Immature natural killer cell (primary cell): ENCODE data around the gene BGN. TPM values are rescaled to one million over a fixed set of nuclear protein-coding genes. Genes with fewer than 3 reads are reported as not detected.

Source experiments
- DNase-seq, 3 donors: peaks; one replicate each; pipeline ENCODE4 v3.0.0; 2022; ENCODE audit warnings: mixed read lengths in 1 of 3
- H3K27ac Mint-ChIP-seq, 6 donors: one replicate each; pipeline ENCODE4 v1.8.0; 2020; ENCODE audit warnings: mixed read lengths in 6 of 6, mild to moderate bottlenecking in 5 of 6, inconsistent platforms in 4 of 6, moderate library complexity in 3 of 6
- H3K27me3 Mint-ChIP-seq, 3 donors: one replicate each; pipeline ENCODE4 v1.8.0; 2020 to 2021; ENCODE audit warnings: low read depth in 3 of 3, mild to moderate bottlenecking in 3 of 3, mixed read lengths in 3 of 3, moderate library complexity in 3 of 3, inconsistent platforms in 1 of 3
- H3K36me3 Mint-ChIP-seq, 3 donors: one replicate each; pipeline ENCODE4 v1.8.0; 2020; ENCODE audit warnings: mixed read lengths in 3 of 3, inconsistent platforms in 2 of 3, mild to moderate bottlenecking in 2 of 3
- H3K4me1 Mint-ChIP-seq, 2 donors: one replicate each; pipeline ENCODE4 v1.8.0; 2020; ENCODE audit warnings: inconsistent platforms in 2 of 2, mild to moderate bottlenecking in 2 of 2, mixed read lengths in 2 of 2, moderate library complexity in 1 of 2
- H3K4me3 Mint-ChIP-seq, 5 donors: one replicate each; pipeline ENCODE4 v1.8.0; 2020; ENCODE audit warnings: mild to moderate bottlenecking in 5 of 5, mixed read lengths in 5 of 5, inconsistent platforms in 3 of 5, moderate library complexity in 3 of 5
- H3K9me3 Mint-ChIP-seq, 6 donors: one replicate each; pipeline ENCODE4 v1.8.0; 2020; ENCODE audit warnings: mild to moderate bottlenecking in 6 of 6, mixed read lengths in 6 of 6, inconsistent platforms in 4 of 6, moderate library complexity in 3 of 6
- polyA plus RNA-seq, 3 donors: library from polyadenylated mRNA; unstranded; fragments of 300-500 nt; fragmentation: Illumina TruSeq; gene quantifications; one replicate each; pipeline ENCODE4 v1.2.3, GENCODE V29; 2021

Gene BGN
- polyA plus RNA-seq, 3 donors from 2014 or later: not detected

DNA sequence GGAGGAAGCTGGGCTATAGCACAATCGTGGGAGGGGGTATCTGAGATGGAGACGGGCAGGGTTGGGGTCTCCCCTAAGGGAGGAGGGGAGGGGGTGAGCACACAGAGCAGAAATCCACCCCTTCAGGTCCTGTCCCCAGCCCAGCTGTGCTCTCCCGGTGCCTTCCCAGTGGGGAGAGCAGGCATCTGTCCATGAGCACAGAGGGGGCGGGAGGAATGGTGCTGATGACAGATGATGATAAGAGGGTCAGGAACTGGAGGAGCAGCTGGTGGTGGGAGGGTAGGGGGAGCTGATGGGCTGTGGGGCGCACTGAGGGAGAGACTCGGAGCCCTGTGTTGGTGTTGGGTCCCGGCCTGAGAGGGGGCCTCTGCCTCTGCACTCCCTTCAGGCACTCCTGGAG, 31.3 kb downstream of the BGN start:
- H3K4me3 Mint-ChIP-seq: no peak overlapping the region
- H3K27ac Mint-ChIP-seq: no peak overlapping the region
- peaks cover 0 to 6% (median 2%) of the 10 kb centered on the region in 3 donors for H3K27me3 Mint-ChIP-seq
- no peaks in the 10 kb centered on the region for H3K36me3 Mint-ChIP-seq
- no peak for DNase-seq
- no peaks in the 10 kb centered on the region for H3K9me3 Mint-ChIP-seq
- H3K4me1 Mint-ChIP-seq: no peaks in the 10 kb centered on the region

DNA sequence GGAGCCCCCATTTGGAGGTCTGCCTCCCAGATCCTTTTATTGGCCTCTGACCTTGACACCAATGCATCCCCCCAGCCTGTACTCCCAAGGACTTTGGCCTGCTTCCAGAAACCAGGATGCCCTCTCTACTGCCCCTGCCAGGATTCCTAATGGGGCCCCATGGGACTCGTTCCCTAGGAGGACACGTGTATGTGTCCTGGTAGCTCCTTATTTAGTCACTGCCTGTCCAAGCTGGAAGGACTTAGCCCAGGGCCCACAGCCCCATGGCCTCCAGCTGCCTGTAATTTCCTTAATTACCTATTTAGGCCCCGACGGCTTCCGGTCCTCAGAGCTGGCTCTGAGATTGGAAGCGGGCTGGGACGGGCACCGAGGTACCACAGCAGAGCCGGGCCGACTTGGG, 32.0 kb downstream of the BGN start:
- H3K27me3 Mint-ChIP-seq: peaks cover 0 to 6% (median 0%) of the 10 kb centered on the region in 3 donors
- no peaks in the 10 kb centered on the region for H3K9me3 Mint-ChIP-seq
- no peak for DNase-seq
- H3K4me1 Mint-ChIP-seq: no peaks in the 10 kb centered on the region
- no peak overlapping the region for H3K27ac Mint-ChIP-seq
- no peak overlapping the region for H3K4me3 Mint-ChIP-seq
- H3K36me3 Mint-ChIP-seq: no peaks in the 10 kb centered on the region

DNA sequence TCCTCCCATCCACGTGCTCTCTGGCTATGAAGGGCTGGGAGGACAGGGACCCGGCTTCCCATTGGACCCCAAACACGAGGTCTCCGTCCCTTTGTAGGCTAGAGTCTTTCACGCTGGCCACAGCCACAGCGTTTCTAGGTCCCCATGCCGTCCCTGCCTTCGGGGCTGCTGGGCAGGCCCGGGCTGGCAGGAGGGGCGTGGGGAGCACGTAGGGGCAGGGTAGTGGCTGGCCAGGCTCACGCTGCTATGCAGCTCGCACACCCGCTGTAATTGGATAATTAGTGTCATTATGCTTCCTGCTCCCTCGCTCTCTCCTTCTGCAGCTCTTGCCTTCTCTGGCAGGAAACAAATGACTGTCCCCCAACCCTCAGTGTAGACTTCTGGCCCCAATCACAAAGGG, 32.4 kb downstream of the BGN start:
- no peaks in the 10 kb centered on the region for H3K9me3 Mint-ChIP-seq
- peaks cover 0 to 6% (median 0%) of the 10 kb centered on the region in 3 donors for H3K27me3 Mint-ChIP-seq
- H3K4me3 Mint-ChIP-seq: no peak overlapping the region
- H3K4me1 Mint-ChIP-seq: no peaks in the 10 kb centered on the region
- no peak for DNase-seq
- H3K36me3 Mint-ChIP-seq: no peaks in the 10 kb centered on the region
- H3K27ac Mint-ChIP-seq: no peak overlapping the region

GRCh38 chrX:153530411-153531129, 35.8 kb downstream of the BGN start:
- Mint-ChIP-seq H3K9me3 (no peaks in the 10 kb centered on the region), H3K36me3 (no peaks in the 10 kb centered on the region), H3K27ac (no peak overlapping the region), H3K4me3 (no peak overlapping the region), H3K4me1 (no peaks in the 10 kb centered on the region), H3K27me3 (peaks cover 0 to 6% (median 2%) of the 10 kb centered on the region in 3 donors)
- DNase-seq: no peak

DNA sequence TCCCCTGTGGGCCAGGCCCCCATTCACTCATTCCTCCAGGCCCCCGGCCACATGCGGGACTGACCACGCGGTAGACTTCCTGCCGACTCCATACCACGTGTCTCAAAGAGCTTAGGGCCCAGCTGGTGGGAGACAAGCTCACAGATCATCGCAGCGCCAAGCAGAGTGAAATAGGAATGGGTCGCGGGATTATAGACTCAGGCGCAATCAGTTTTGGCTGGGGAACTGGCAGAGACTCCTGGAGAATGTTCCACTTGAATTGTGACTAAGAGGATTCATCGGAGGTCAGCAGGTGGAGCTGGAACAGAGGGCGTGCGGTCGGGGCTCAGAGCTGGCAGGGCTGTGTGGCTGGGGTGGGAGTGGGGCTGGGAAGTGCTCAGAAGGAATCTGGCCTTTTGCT, 38.3 kb downstream of the BGN start:
- Mint-ChIP-seq H3K27me3 (peaks cover 0 to 6% (median 2%) of the 10 kb centered on the region in 3 donors), H3K9me3 (no peaks in the 10 kb centered on the region), H3K36me3 (no peaks in the 10 kb centered on the region), H3K27ac (no peak overlapping the region), H3K4me3 (no peak overlapping the region), H3K4me1 (no peaks in the 10 kb centered on the region)
- DNase-seq: no peak

GRCh38 chrX:153537080-153537479, 42.3 kb downstream of the BGN start:
- Mint-ChIP-seq H3K4me3 (no peak overlapping the region), H3K9me3 (no peaks in the 10 kb centered on the region), H3K36me3 (no peaks in the 10 kb centered on the region), H3K4me1 (no peaks in the 10 kb centered on the region), H3K27me3 (peaks cover 0 to 2% (median 0%) of the 10 kb centered on the region in 3 donors), H3K27ac (no peak overlapping the region)
- no peak for DNase-seq

DNA sequence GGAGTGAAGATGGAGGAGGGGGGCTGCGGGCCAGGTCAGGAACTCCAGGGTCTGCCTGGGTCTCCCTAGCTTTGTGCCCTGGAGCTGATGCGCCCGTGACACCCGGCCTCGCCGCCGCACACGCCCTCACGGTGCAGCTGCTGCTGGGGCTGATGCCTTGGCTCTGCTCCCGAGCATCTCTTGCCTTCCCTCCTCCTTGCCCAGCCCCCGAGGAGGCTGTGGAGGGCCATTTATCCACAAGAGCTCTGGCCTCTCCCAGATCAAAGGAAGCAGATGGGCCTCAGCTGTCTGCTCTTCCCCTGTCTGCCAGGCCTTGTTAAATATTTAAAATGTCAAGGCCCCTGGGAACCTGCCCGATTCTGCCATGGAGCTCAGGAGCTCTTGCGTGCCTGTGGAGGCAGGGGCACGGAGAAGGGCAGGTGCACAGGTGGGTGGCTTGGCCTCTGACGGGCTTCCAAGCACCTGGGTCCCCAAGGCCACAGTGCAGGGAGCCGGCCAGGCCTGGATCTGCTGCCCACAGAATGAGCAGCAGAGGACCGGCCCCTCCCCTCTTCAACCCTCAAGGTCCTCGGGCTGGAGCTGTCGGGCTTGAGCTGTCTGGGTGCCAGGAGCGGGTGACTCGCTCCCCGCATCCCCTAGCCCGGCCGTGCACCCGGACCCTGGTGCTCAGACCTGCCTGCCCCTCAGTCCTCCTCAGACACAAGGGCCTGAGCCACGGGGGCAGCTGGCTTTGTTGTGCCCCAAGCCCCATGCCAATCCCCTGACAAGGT, 42.9 kb downstream of the BGN start:
- Mint-ChIP-seq H3K9me3 (no peaks in the 10 kb centered on the region), H3K27ac (no peak overlapping the region), H3K4me1 (no peaks in the 10 kb centered on the region), H3K27me3 (peaks cover 0 to 2% (median 0%) of the 10 kb centered on the region in 3 donors), H3K4me3 (no peak overlapping the region), H3K36me3 (no peaks in the 10 kb centered on the region)
- no peak for DNase-seq

DNA sequence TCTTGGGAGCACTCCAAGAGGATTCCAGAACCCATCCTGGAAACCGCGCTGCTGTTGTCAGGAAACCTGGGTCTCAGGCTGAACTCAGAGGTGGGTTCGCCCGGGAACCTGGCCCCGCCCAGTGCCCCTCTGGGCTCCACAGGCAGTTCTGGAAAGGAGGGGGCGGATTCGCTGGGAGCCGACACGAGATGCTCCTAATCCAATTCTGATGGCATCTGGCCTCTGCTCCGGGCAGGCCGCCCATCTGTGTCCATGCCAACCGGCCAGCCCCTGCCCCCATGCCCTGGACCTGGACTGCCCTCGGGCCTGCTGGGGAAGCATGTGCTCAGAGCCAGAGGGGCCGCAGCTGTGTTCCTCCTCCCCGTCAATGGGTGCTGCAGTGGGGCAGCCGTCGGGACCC, 43.6 kb downstream of the BGN start:
- Mint-ChIP-seq H3K27ac (no peak overlapping the region), H3K36me3 (no peaks in the 10 kb centered on the region), H3K4me1 (no peaks in the 10 kb centered on the region), H3K9me3 (no peaks in the 10 kb centered on the region), H3K4me3 (no peak overlapping the region), H3K27me3 (peaks cover 0 to under 1% (median 0%) of the 10 kb centered on the region in 3 donors)
- no peak for DNase-seq

- peak; percentile 36 to 50 (median 44) for DNase-seq
- Mint-ChIP-seq H3K27ac (no peak overlapping the region), H3K27me3 (no peaks in the 10 kb centered on the region), H3K4me1 (no peaks in the 10 kb centered on the region), H3K36me3 (no peaks in the 10 kb centered on the region), H3K4me3 (no peak overlapping the region), H3K9me3 (no peaks in the 10 kb centered on the region)
Observed at GRCh38 chrX:153539171-153539978, 44.6 kb downstream of the BGN start.

DNA sequence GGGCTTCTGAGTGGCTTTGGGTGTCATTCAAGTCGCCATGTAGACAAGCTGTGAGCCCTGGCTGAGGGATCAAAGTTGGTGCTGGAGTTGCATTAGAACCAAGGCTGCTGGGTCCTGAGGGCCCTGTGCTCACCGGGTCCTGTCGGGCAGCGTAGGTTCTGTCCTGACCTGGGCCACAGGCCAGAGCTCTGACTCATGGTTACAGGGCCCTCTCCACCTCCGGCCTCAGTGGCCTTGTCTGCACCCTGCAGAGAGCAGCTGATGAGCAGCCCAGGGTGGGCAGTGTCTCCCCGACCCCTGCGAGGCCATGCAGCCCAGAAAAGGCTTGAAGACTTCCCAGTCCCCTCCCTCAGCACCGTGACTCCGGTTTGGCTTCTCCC, 45.2 kb downstream of the BGN start:
- peaks cover 0 to 2% (median 0%) of the 10 kb centered on the region in 3 donors for H3K27me3 Mint-ChIP-seq
- H3K9me3 Mint-ChIP-seq: no peaks in the 10 kb centered on the region
- H3K27ac Mint-ChIP-seq: no peak overlapping the region
- H3K36me3 Mint-ChIP-seq: no peaks in the 10 kb centered on the region
- no peak overlapping the region for H3K4me3 Mint-ChIP-seq
- DNase-seq: no peak
- no peaks in the 10 kb centered on the region for H3K4me1 Mint-ChIP-seq

- Mint-ChIP-seq H3K27ac (no peak overlapping the region), H3K4me1 (no peaks in the 10 kb centered on the region), H3K27me3 (peaks cover 0 to 2% (median 0%) of the 10 kb centered on the region in 3 donors), H3K9me3 (no peaks in the 10 kb centered on the region), H3K36me3 (no peaks in the 10 kb centered on the region), H3K4me3 (no peak overlapping the region)
- DNase-seq: no peak
Observed at GRCh38 chrX:153544727-153545126, 49.9 kb downstream of the BGN start.

DNA sequence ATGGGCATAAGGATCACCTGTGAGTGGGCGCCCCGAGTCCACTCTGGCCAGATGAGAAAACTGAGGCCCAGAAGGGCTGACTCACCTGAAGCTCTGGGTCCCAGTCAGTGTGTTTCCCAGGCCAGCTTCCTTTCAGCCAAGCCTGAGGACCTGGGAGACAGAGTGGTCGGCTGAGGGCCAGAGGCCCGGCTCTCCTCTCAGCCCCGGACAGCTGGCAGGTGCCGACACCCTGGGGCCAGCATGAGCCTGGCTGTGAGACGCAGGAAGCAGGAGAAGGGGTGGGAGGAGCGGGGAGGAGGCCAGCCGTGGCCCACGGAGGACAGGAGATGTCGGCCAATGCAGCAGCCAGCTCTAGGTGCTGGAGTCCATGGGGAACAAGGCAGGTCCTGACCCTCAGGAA, 51.6 kb downstream of the BGN start:
- Mint-ChIP-seq H3K27ac (no peak overlapping the region), H3K4me1 (no peaks in the 10 kb centered on the region), H3K36me3 (no peaks in the 10 kb centered on the region), H3K27me3 (peaks cover 0 to 2% (median 0%) of the 10 kb centered on the region in 3 donors), H3K9me3 (no peaks in the 10 kb centered on the region), H3K4me3 (no peak overlapping the region)
- DNase-seq: no peak

DNA sequence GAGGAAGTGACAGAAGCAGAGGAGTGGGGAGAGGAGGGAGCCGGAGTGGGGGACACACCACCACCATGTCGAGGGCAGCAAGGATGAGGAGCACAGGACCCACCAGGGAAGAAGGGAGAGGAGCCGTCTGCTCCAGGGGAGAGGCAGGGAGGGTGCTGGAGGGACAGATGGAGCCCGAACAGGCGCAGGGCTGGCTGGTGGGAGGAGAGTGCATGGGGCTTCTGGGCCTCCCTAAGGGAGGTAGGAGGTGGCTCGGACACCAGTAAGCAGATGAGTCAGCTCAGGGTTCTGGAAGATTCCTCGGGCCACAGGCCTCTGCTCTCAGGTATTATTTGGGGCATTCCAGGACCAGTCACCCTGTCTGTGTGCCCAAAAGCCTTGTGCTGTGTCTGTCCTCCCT, 52.4 kb downstream of the BGN start:
- no peak overlapping the region for H3K27ac Mint-ChIP-seq
- H3K4me3 Mint-ChIP-seq: no peak overlapping the region
- no peaks in the 10 kb centered on the region for H3K36me3 Mint-ChIP-seq
- H3K9me3 Mint-ChIP-seq: no peaks in the 10 kb centered on the region
- DNase-seq: no peak
- H3K27me3 Mint-ChIP-seq: peaks cover 0 to 2% (median 0%) of the 10 kb centered on the region in 3 donors
- no peaks in the 10 kb centered on the region for H3K4me1 Mint-ChIP-seq

DNA sequence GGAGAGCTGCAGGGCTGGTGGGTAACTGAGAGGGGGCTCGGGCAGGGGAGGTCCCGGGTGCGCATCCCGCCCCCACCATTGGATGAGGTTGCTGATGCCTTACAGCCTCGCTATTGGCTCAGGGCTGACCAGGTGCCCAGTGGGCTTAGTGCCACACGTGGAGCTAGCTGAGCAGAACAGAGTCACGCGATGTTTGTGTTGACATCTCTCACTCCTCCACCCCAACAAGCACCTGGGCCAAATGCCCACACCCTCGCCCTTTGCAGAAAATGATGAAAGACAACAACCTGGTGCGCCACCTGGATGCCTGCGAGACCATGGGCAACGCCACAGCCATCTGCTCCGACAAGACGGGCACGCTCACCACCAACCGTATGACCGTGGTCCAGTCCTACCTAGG, 54.5 kb downstream of the BGN start:
- Mint-ChIP-seq H3K4me3 (no peak overlapping the region), H3K36me3 (no peaks in the 10 kb centered on the region), H3K27ac (no peak overlapping the region), H3K4me1 (no peaks in the 10 kb centered on the region), H3K9me3 (no peaks in the 10 kb centered on the region), H3K27me3 (peaks cover 0 to 2% (median 0%) of the 10 kb centered on the region in 3 donors)
- no peak for DNase-seq
